ENCODE data around the gene IMPDH1. TPM values are rescaled to one million over a fixed set of nuclear protein-coding genes. Genes with fewer than 3 reads are reported as not detected.

Gene IMPDH1
- total and polyA plus RNA-seq, 9 of the 15 experiments (the other 6 are each of a cell fraction or from before 2014, with no cell fraction given) = 0.80 to 118 (median 64.3) TPM

DNA sequence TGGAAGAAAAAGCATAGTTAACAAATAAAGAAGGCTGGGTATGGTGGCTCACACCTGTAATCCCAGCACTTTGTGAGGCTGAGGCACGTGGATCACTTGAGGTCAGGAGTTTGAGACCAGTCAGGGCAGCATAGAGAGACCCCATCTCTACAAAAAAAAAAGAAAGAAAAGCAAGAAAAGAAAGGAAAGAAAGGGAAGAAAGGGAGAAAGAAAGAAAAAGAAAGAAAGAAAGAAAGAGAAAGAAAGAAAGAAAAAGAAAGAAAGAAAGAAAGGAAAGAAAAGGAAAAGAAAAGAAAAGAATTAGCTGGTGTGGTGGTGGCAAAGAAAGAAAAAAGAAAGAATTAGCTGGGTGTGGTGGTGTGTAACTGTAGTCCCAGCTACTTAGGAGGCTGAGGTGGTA lies 42.8 kb upstream of the IMPDH1 start (continued):
- TF ChIP-seq FOXK1 (CRISPR knock-in tag; IDR thresholded peaks at IDR 0.05; ENCODE audit: borderline replicate concordance) = no peak
- TF ChIP-seq HDGF (IDR thresholded peaks at IDR 0.05) = no peak
- TF ChIP-seq JUN (IDR thresholded peaks at IDR 0.05; ENCODE audit: borderline replicate concordance, low read depth, low read length) = no peak
- no peak for TF ChIP-seq JUN (CRISPR knock-in tag; IDR thresholded peaks at IDR 0.05; ENCODE audit: borderline replicate concordance)
- TF ChIP-seq FOSL1 (tag; conservative IDR thresholded peaks at IDR 0.05) = no peak
- no peak for TF ChIP-seq RBM14 (IDR thresholded peaks at IDR 0.05; ENCODE audit: borderline replicate concordance, insufficient read depth, low read depth, low read length)
- peak; percentile 53 for TF ChIP-seq MGA (IDR thresholded peaks at IDR 0.05)
- TF ChIP-seq, protein P1, sequence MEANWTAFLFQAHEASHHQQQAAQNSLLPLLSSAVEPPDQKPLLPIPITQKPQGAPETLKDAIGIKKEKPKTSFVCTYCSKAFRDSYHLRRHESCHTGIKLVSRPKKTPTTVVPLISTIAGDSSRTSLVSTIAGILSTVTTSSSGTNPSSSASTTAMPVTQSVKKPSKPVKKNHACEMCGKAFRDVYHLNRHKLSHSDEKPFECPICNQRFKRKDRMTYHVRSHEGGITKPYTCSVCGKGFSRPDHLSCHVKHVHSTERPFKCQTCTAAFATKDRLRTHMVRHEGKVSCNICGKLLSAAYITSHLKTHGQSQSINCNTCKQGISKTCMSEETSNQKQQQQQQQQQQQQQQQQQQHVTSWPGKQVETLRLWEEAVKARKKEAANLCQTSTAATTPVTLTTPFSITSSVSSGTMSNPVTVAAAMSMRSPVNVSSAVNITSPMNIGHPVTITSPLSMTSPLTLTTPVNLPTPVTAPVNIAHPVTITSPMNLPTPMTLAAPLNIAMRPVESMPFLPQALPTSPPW (CRISPR knock-in tag; IDR thresholded peaks at IDR 0.05) = no peak
- TF ChIP-seq HLTF (IDR thresholded peaks at IDR 0.05) = 0 out of 2 replicates have a peak, but pooled peaks have one; percentile 71
- no peak for TF ChIP-seq ZNF263 (CRISPR knock-in tag; IDR thresholded peaks at IDR 0.05; ENCODE audit: borderline replicate concordance)
- no peak for TF ChIP-seq NUFIP1 (IDR thresholded peaks at IDR 0.05; ENCODE audit: partially characterized antibody)
- TF ChIP-seq PTRF (tag; IDR thresholded peaks at IDR 0.05) = no peak
- TF ChIP-seq MIER1 (IDR thresholded peaks at IDR 0.05; ENCODE audit: low read depth) = peak; percentile 45; the same call in 1 of the 2 replicates
- TF ChIP-seq MAX (CRISPR knock-in tag; IDR thresholded peaks at IDR 0.05) = no peak
- 0 out of 2 replicates have a peak, but pooled peaks have one; percentile 17 for TF ChIP-seq CC2D1A (IDR thresholded peaks at IDR 0.05)
- TF ChIP-seq GATAD2B (IDR thresholded peaks at IDR 0.05; ENCODE audit: borderline replicate concordance) = no peak
- peak; percentile 6 for TF ChIP-seq ARHGAP35 (IDR thresholded peaks at IDR 0.05; ENCODE audit: partially characterized antibody)
- TF ChIP-seq ZNF212 (CRISPR knock-in tag; IDR thresholded peaks at IDR 0.05) = no peak
